SH-SY5Y (cell line): ENCODE data around the gene GPBP1.

Experiments
- GATA2 ChIP-seq: IDR thresholded peaks from 2 replicates; pipeline ENCODE4 v1.6.1; 2011; ENCODE audit warnings: mild to moderate bottlenecking, low read depth, low read length
- GATA3 ChIP-seq: IDR thresholded peaks from 2 replicates; pipeline ENCODE4 v1.6.1; 2011; ENCODE audit warnings: low read depth, mild to moderate bottlenecking, low read length, moderate library complexity

- TF ChIP-seq GATA2 (no peak), GATA3 (no peak)
These were observed 2.5 kb downstream of the GPBP1 start for GRCh38 chr5:57176350-57176857.
